ENCODE measurements around the gene SLC23A1. TPM values are rescaled to one million over a fixed set of nuclear protein-coding genes. Genes with fewer than 3 reads are reported as not detected.

The SLC23A1 gene
- total and polyA plus RNA-seq, 9 of the 15 experiments (the other 6 are each of a cell fraction or from before 2014, with no cell fraction given), result 0.03 to 0.20 (median 0.05) TPM; not detected in 5

DNA sequence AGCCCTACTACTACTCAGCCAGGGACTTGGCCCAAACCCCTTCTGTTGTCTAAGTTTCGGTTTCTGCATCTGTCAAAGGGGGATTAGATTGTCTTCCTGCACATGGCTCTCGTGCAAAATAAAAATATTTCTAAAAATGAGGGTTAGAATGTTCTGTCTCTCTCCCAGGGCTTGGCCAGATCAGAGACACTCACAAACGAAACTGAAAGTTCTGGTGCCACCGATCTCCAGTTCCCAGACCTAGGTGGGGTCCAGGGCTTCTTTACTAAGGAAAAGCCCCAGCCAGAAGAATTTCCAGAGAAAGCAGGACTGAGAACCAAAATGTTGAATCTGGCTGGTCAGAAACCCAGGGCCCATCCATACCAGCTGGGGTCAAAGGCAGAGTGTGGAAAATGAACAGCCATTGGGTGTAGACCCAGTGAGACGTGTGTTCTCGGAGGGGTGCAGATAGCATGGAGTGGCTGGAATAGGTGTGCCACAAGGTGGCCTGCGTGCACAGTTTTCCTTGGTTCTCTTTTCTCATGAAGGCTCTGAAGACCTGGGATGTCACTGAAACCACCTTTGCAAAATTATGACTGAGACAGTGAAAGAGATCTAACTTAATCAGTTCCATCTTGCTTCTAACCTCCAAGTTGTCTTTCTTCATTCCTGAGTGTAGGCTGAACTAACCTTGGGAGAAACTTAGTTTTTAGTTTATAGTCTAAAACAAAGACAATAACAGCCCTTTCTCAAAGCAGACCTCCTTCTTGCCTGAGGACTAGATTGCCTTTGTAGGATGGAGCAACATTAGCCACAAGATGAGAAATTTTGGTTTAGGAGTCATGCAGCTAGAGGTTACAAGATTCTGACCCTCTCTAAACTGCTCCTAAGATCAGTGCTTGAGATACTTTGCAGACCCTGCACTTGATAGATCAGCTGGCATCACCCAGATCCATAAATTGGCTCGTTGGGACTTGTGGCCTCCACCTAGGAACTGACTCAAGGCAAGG is 2.3 kb upstream of the SLC23A1 start:
- TSS peak; percentile 92 for BruUV-seq (replicated peaks)
- ChIA-PET POLR2A (interaction anchor here (0.5 to 1.6 kb wide), 8 partner anchors 10 to 265 kb away, joined by 3 to 5 read pairs (median 3); no protein-coding TSS in a partner anchor), CTCF (ENCODE audit: low intra/inter-chr PET ratio) (interaction anchor here (0.6 to 0.9 kb wide), 4 partner anchors 119 to 584 kb away, joined by 3 to 4 read pairs (median 3); no protein-coding TSS in a partner anchor)
- Histone ChIP-seq H3K9me3 (replicated peaks; ENCODE audit: control insufficient read depth, insufficient read depth, low read depth, low read length) (no peaks in the 10 kb centered on the region; the same call in 1 of the 2 replicates), H4K20me1 (replicated peaks; ENCODE audit: control insufficient read depth, insufficient read depth, low read length) (no peaks in the 10 kb centered on the region), H3K4me3 (peak overlapping the region; percentile 24), H3K4me1 (replicated peaks in 1 of 2; ENCODE audit: control insufficient read depth in 2 of 2, insufficient read depth in 2 of 2, low read length in 2 of 2) (peaks cover 26 to 60% of the 10 kb centered on the region in 2 experiments; a peak in 4 of 5 replicates), H2AFZ (ENCODE audit: low read depth, low read length) (peak overlapping the region; percentile 78), H3K27me3 (ENCODE audit: control insufficient read depth in 2 of 2, insufficient read depth in 2 of 2, low read length in 2 of 2) (no peaks in the 10 kb centered on the region), H3K9ac (ENCODE audit: insufficient read depth in 1 of 2, low read depth in 2 of 2, low read length in 2 of 2) (peak overlapping the region; percentile 51 to 91), H3K4me2 (ENCODE audit: insufficient read depth, low read length) (peak overlapping the region; percentile 63), H3K27ac (ENCODE audit: extremely low read depth, low read depth, low read length) (peak overlapping the region; percentile 21; the same call in 2 of the 3 replicates), H3K79me2 (ENCODE audit: control insufficient read depth, insufficient read depth, low read length) (no peaks in the 10 kb centered on the region), H3K36me3 (ENCODE audit: control insufficient read depth, insufficient read depth, low read length) (no peaks in the 10 kb centered on the region), H3K9me1 (ENCODE audit: control insufficient read depth, insufficient read depth, low read length) (no peaks in the 10 kb centered on the region)
- DNase-seq (ENCODE audit: extremely low read depth in 1 of 4, low spot score in 3 of 4), result peak; percentile 66 to 80 (median 72)
- intact Hi-C loops (cut with micrococcal nuclease), result loop anchor here (1.0 to 2.0 kb wide), 2 partner anchors 17 to 37 kb away; no protein-coding TSS in a partner anchor
- peak; percentile 85 for FAIRE-seq
- WGBS (ENCODE audit: insufficient coverage, low coverage, missing lambda C conversion rate), result 16% methylated on average over 8 of the region's 8 CpGs
- in situ Hi-C loops (cut with MboI), result no loop called here
- ATAC-seq, result peak; percentile 88
- TF ChIP-seq CXXC5 (CRISPR knock-in tag; IDR thresholded peaks at IDR 0.05) (peak; percentile 43; the same call in 1 of the 2 replicates), TBL1XR1 (IDR thresholded peaks at IDR 0.05; ENCODE audit: low read length in 2 of 2) (0 out of 4 replicates have a peak, but pooled peaks of 1 of the 2 experiments have one; percentile 18), PYGO2 (tag; IDR thresholded peaks at IDR 0.05) (peak; percentile 40; the same call in 1 of the 2 replicates), NR2C2 (CRISPR knock-in tag; IDR thresholded peaks at IDR 0.05) (no peak), NR2C2 (tag; IDR thresholded peaks at IDR 0.05) (peak; percentile 77; the same call in 1 of the 2 replicates), ZNF134 (CRISPR knock-in tag; conservative IDR thresholded peaks at IDR 0.05) (0 out of 2 replicates have a peak, but pooled peaks have one; percentile 11), POLR2B (IDR thresholded peaks at IDR 0.05; ENCODE audit: low read depth, partially characterized antibody) (peak; percentile 19), RAD21 (CRISPR knock-in tag; conservative IDR thresholded peaks at IDR 0.05 in 1 of 2, IDR thresholded peaks at IDR 0.05 in 1 of 2) (peak; percentile 51 to 86)
- TF ChIP-seq, protein P1, sequence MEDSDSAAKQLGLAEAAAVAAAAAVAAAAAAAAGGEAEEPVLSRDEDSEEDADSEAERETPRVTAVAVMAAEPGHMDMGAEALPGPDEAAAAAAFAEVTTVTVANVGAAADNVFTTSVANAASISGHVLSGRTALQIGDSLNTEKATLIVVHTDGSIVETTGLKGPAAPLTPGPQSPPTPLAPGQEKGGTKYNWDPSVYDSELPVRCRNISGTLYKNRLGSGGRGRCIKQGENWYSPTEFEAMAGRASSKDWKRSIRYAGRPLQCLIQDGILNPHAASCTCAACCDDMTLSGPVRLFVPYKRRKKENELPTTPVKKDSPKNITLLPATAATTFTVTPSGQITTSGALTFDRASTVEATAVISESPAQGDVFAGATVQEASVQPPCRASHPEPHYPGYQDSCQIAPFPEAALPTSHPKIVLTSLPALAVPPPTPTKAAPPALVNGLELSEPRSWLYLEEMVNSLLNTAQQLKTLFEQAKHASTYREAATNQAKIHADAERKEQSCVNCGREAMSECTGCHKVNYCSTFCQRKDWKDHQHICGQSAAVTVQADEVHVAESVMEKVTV (CRISPR knock-in tag; IDR thresholded peaks at IDR 0.05), result peak; percentile 12; the same call in 1 of the 2 replicates
- TF ChIP-seq, protein P2, sequence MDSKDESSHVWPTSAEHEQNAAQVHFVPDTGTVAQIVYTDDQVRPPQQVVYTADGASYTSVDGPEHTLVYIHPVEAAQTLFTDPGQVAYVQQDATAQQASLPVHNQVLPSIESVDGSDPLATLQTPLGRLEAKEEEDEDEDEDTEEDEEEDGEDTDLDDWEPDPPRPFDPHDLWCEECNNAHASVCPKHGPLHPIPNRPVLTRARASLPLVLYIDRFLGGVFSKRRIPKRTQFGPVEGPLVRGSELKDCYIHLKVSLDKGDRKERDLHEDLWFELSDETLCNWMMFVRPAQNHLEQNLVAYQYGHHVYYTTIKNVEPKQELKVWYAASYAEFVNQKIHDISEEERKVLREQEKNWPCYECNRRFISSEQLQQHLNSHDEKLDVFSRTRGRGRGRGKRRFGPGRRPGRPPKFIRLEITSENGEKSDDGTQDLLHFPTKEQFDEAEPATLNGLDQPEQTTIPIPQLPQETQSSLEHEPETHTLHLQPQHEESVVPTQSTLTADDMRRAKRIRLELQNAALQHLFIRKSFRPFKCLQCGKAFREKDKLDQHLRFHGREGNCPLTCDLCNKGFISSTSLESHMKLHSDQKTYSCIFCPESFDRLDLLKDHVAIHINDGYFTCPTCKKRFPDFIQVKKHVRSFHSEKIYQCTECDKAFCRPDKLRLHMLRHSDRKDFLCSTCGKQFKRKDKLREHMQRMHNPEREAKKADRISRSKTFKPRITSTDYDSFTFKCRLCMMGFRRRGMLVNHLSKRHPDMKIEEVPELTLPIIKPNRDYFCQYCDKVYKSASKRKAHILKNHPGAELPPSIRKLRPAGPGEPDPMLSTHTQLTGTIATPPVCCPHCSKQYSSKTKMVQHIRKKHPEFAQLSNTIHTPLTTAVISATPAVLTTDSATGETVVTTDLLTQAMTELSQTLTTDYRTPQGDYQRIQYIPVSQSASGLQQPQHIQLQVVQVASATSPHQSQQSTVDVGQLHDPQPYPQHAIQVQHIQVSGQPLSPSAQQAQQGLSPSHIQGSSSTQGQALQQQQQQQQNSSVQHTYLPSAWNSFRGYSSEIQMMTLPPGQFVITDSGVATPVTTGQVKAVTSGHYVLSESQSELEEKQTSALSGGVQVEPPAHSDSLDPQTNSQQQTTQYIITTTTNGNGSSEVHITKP (IDR thresholded peaks at IDR 0.05; ENCODE audit: partially characterized antibody), result peak; percentile 30
- TF ChIP-seq, protein P3, sequence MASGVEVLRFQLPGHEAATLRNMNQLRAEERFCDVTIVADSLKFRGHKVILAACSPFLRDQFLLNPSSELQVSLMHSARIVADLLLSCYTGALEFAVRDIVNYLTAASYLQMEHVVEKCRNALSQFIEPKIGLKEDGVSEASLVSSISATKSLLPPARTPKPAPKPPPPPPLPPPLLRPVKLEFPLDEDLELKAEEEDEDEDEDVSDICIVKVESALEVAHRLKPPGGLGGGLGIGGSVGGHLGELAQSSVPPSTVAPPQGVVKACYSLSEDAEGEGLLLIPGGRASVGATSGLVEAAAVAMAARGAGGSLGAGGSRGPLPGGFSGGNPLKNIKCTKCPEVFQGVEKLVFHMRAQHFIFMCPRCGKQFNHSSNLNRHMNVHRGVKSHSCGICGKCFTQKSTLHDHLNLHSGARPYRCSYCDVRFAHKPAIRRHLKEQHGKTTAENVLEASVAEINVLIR (CRISPR knock-in tag; IDR thresholded peaks at IDR 0.05), result no peak
